Bronchial epithelial cell (primary cell): ENCODE measurements around the gene LCNL1. TPM values are rescaled to one million over a fixed set of nuclear protein-coding genes. Genes with fewer than 3 reads are reported as not detected.

Experiments
- DNase-seq: peaks from one replicate; pipeline ENCODE4 v3.0.0-alpha.2; 2010; ENCODE audit warnings: low read depth
- FAIRE-seq: peaks from 2 replicates; lab custom pipeline; 2011; peaks lifted over from hg19 to GRCh38; lab: Jason Lieb, UNC
- H3K27me3 ChIP-seq: 2 replicates; pipeline ENCODE4 v1.5.1; 2011; ENCODE audit warnings: low read length; ENCODE audit not compliant: control insufficient read depth, insufficient read depth
- H3K36me3 ChIP-seq: 2 replicates; pipeline ENCODE4 v1.5.1; 2011; ENCODE audit warnings: low read length; ENCODE audit not compliant: control insufficient read depth, insufficient read depth
- H3K4me3 ChIP-seq: 2 replicates; pipeline ENCODE4 v1.5.1; 2011; ENCODE audit warnings: mild to moderate bottlenecking, low read depth, low read length, control low read depth
- CTCF ChIP-seq: IDR thresholded peaks from 2 replicates; pipeline ENCODE4 v1.5.1; 2011; ENCODE audit warnings: mild to moderate bottlenecking, moderate library complexity, low read length, control low read depth, inconsistent platforms; ENCODE audit not compliant: insufficient read depth, severe bottlenecking
- total RNA-seq: library from RNA; depleted of rRNA; stranded (reverse); fragments of >200 nt; gene quantifications from 2 replicates; pipeline ENCODE4 v1.2.1, GENCODE V29; 2014

Gene LCNL1
- not detected in 2 replicates for total RNA-seq

DNA sequence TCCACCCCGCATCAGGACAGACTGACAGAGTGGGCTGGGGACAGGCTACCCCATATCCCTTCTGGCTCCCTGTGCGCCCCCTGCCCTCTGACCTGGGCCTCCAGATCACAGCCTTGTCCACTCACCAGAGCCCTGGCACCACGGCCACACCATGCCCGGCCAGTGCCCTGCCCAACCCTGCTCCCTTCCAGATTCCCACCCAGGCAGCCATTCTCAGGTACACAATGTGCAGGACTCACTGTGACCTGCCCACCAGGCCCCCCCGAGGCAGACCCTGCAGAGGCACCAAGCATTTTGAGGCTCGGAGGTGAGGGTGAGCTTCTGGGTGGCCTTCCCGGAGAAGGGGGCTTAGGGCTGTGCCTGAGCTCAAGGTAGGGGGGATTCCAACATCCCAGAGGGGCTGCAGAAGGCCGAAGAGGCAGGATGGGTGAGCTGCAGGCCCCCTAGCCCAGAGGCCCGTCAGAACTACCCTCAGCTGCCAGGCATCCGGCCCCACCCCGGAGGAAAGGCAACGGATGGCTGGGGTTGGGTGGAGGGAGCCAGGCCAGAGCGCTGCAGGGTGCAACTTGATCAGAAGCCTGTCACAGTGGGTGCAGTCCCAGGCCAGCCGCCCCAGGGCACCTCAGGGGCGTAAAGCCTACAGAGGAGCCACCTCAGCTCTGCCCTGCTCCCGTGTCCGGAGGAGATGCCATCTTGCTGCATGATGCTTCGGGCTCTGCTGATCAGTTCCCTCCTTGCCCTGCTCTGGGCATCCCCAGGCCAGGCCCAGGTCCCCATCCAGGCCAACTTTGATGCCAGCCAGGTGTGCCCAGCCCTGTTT lies at the start of gene LCNL1:
Gene LCNL1 (plus strand): TSS at position 762 of the 820 bp plus-strand sequence. CDS start 594 bp downstream, outside the sequence.
- FAIRE-seq (no peak), DNase-seq (no peak)
- H3K27me3 ChIP-seq: peaks cover 10% of the 10 kb centered on the region

DNA sequence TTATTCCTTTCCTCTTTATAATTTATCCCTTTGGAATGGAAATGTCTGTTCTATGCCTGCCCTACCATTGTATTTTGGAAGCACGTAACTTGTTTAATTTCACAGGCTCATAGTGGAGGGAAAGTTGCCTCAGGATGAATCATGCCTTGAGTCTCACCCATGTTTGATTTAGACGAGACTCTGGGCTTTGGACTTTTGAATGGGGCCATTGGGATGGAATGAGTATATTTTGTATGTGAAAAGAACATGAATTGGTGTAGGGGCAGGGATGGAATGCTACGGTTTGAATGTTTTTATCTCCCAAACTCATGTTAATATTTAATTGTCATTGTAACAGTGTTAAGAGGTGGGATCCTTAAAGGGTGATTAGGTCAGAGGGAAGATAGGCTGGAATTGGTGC lies 48.5 kb upstream of the LCNL1 start:
- TF ChIP-seq CTCF: no peak
- Histone ChIP-seq H3K4me3 (no peak overlapping the region), H3K27me3 (no peaks in the 10 kb centered on the region), H3K36me3 (no peaks in the 10 kb centered on the region)
- DNase-seq (no peak), FAIRE-seq (peak; percentile 28)

More for the DNA sequence above, at the start of gene LCNL1:
- no peak for TF ChIP-seq CTCF
- Histone ChIP-seq H3K36me3 (no peaks in the 10 kb centered on the region), H3K4me3 (no peak within 1 kb of the TSS)

- H3K27me3 ChIP-seq: no peaks in the 10 kb centered on the region
- FAIRE-seq: no peak
- no peak for TF ChIP-seq CTCF
- peaks cover 5% of the 10 kb centered on the region for H3K36me3 ChIP-seq
- DNase-seq: no peak
- H3K4me3 ChIP-seq: no peak overlapping the region
Observed at GRCh38 chr9:136935651-136936050, 47.1 kb upstream of the LCNL1 start.

GRCh38 chr9:136936645-136937170 lies 46.1 kb upstream of the LCNL1 start:
- H3K27me3 ChIP-seq: no peaks in the 10 kb centered on the region
- DNase-seq (no peak), FAIRE-seq (no peak)
- peaks cover 15% of the 10 kb centered on the region for H3K36me3 ChIP-seq
- TF ChIP-seq CTCF: no peak
- H3K4me3 ChIP-seq: no peak overlapping the region

DNA sequence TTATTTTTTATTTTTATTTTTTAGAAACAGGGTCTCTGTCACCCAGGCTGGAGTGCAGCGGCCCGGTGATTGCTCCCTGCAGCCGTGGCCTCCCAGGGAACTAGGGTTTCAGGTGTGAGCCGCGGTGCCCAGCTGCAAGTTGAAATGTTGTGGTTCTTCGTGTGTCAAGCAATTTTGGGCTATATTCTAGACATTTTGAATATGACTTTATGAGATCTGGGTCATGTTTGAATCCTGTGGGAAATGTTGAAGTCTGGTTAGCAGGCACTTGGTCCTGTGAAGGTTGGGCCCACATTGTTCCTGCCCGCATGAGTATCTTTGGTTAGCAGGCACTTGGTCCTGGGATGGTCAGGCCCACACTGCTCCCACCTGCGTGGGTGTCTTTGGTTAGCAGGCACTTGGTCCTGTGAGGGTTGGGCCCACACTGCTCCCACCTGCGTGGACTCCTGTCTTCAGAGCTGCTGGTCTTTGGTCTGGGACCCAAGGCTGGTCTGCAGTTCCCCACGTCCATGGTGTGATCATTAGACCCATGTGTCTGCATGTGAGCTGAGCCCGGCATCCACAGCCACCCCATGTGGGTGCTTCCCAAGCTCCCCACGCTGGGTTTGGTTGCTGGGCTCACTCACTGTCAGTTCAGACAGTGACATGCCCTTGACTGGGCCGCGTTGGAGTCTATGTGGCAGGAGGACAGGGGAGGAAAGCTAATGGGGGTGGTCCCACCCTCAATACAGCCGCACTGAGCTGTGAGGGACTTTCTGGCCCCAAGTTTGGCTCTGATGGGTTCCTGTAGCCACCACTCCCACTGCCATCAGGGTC lies 45.4 kb upstream of the LCNL1 start:
- no peak overlapping the region for H3K4me3 ChIP-seq
- no peaks in the 10 kb centered on the region for H3K27me3 ChIP-seq
- no peak for TF ChIP-seq CTCF
- FAIRE-seq (no peak), DNase-seq (no peak)
- H3K36me3 ChIP-seq: peaks cover 18% of the 10 kb centered on the region
